ENCODE results near the gene TPST1.

Gene TPST1

DNA sequence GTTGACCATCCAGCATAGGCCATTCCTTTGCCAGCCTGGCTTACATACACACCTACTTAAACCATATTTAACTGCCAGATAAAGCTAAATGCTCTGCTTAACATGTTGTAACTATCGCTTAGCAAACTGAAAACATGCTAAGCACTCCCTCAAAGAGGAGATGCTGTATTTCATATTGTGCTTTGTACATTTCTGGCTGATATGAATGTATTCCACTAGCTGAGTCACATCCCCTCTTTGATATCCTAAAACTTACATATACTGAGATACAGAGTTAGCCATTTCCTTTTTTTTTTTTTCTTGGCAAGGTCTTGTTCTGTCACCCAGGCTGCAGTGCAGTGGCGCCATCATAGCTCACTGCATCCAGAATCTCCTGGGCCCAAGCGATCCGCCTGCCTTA, 99.4 kb downstream of the TPST1 start:
- no peak overlapping the region for H3K27ac ChIP-seq
- TF ChIP-seq, protein P1, sequence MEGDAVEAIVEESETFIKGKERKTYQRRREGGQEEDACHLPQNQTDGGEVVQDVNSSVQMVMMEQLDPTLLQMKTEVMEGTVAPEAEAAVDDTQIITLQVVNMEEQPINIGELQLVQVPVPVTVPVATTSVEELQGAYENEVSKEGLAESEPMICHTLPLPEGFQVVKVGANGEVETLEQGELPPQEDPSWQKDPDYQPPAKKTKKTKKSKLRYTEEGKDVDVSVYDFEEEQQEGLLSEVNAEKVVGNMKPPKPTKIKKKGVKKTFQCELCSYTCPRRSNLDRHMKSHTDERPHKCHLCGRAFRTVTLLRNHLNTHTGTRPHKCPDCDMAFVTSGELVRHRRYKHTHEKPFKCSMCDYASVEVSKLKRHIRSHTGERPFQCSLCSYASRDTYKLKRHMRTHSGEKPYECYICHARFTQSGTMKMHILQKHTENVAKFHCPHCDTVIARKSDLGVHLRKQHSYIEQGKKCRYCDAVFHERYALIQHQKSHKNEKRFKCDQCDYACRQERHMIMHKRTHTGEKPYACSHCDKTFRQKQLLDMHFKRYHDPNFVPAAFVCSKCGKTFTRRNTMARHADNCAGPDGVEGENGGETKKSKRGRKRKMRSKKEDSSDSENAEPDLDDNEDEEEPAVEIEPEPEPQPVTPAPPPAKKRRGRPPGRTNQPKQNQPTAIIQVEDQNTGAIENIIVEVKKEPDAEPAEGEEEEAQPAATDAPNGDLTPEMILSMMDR (conservative IDR thresholded peaks at IDR 0.05) = no peak
- no peak for TF ChIP-seq ZFX (IDR thresholded peaks at IDR 0.05)

DNA sequence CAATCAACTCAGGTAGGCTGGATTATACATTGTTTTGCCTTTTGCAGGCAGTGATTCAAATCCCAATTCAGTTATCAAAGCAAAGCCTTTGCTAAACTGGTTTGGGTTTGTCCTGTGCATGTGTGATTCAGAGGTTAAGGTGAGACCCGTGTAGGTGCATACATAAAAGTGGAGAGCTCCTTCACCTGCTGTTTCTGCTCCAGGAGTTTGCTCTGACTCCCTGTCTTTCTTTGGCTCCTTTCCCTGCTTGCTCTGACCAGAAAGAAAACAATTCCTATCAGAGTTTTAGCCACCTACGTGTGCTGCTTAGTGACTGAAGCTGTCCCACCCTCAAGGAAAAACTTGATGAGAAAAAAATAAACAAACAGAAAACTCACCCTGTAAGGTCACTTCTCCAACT, 101.1 kb downstream of the TPST1 start:
- H3K27ac ChIP-seq = no peak overlapping the region; the same call in none of the 2 replicates

GRCh38 chr7:66307591-66308215, 102.6 kb downstream of the TPST1 start:
- no peak for TF ChIP-seq ZFX (IDR thresholded peaks at IDR 0.05)
- TF ChIP-seq, protein P1 (conservative IDR thresholded peaks at IDR 0.05) = no peak
- H3K27ac ChIP-seq = no peak overlapping the region

More for the DNA sequence above, 101.1 kb downstream of the TPST1 start:
- no peak for TF ChIP-seq ZFX (IDR thresholded peaks at IDR 0.05)
- TF ChIP-seq, protein P1 (conservative IDR thresholded peaks at IDR 0.05) = no peak

DNA sequence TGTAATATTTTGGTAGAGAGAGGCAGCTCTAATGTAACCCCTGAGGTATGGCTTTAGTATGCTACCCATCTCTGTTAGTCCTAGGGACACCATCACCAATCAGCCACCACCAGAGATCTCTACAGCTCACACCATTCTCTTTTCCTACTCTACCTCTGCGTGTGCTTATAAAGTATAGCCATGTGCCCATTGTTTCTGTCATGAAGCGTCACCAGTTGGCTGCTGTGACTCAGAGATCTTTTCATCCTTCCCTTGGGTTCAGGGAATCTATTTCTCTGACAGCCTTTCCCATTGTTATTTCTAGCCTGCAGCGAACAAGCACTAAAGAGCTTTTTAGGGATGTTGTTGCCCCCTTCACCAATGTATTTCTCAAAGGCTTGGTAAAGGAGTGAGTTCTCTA, 103.3 kb downstream of the TPST1 start:
- H3K27ac ChIP-seq = no peak overlapping the region
- no peak for TF ChIP-seq ZFX (IDR thresholded peaks at IDR 0.05)
- TF ChIP-seq, protein P1 (conservative IDR thresholded peaks at IDR 0.05) = no peak

- H3K27ac ChIP-seq = no peak overlapping the region
- TF ChIP-seq, protein P1 (conservative IDR thresholded peaks at IDR 0.05) = no peak
- TF ChIP-seq ZFX (IDR thresholded peaks at IDR 0.05) = no peak
Measured at GRCh38 chr7:66310620-66311019, 105.5 kb downstream of the TPST1 start.

GRCh38 chr7:66313886-66314568, 108.9 kb downstream of the TPST1 start:
- no peak overlapping the region for H3K27ac ChIP-seq

DNA sequence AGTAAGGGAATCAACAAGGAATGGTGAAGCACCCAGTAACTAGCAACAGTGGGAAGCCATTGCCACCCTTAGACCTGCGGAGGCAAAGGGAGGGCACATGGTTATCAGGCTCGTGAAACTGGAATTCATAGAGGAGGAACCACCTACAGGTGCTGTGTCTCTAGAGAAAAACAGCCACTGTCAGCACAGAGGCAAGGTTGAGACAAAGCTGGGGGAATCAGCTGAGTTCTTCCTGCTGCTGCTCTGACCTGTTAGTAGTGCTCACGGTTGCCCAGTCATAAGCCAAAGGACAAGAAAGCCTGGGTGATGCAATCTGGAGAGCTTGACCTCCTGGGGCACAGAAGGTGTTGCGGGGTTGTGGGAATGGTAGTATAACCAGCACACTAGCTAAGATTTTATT, 110.1 kb downstream of the TPST1 start:
- H3K27ac ChIP-seq = no peak overlapping the region
- TF ChIP-seq, protein P1 (conservative IDR thresholded peaks at IDR 0.05) = no peak
- TF ChIP-seq ZFX (IDR thresholded peaks at IDR 0.05) = no peak

More at GRCh38 chr7:66313886-66314568, 108.9 kb downstream of the TPST1 start:
- TF ChIP-seq, protein P1 (conservative IDR thresholded peaks at IDR 0.05) = no peak
- no peak for TF ChIP-seq ZFX (IDR thresholded peaks at IDR 0.05)

Data from C4-2B (cell line).